ENCODE data around the gene CFB. TPM values are rescaled to one million over a fixed set of nuclear protein-coding genes. Genes with fewer than 3 reads are reported as not detected.

Gene CFB
- total and polyA plus RNA-seq, 9 of the 15 experiments (the other 6 are each of a cell fraction or from before 2014, with no cell fraction given), result 0.08 to 0.91 (median 0.22) TPM; not detected in 4

DNA sequence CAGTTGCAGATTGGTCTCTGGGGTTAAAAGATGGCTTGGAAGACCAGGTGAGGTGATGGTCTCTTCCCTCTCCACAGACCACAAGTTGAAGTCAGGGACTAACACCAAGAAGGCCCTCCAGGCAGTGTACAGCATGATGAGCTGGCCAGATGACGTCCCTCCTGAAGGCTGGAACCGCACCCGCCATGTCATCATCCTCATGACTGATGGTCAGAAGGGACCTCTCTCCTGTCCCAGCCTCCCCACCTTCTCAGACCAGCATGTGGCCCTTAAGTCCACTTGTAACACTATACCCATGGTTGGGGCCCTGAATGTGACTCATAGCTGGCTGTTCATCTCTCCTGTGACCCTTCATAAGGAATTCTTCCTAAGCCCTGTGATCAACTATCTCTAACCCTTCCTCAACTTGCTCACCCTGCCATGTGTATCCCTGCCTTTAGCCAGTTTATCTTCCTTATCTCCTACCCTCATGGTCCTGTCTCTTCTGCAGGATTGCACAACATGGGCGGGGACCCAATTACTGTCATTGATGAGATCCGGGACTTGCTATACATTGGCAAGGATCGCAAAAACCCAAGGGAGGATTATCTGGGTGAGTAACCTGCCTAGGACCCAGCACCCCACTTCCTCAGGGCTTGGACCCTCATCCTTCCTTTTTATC is 3.0 kb downstream of the CFB start (continued):
- TF ChIP-seq, protein P1, sequence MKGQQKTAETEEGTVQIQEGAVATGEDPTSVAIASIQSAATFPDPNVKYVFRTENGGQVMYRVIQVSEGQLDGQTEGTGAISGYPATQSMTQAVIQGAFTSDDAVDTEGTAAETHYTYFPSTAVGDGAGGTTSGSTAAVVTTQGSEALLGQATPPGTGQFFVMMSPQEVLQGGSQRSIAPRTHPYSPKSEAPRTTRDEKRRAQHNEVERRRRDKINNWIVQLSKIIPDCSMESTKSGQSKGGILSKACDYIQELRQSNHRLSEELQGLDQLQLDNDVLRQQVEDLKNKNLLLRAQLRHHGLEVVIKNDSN (CRISPR knock-in tag; IDR thresholded peaks at IDR 0.05), result peak; percentile 62
- TF ChIP-seq MEIS2 (IDR thresholded peaks at IDR 0.05; ENCODE audit: partially characterized antibody) (peak; percentile 94), POLR3G (IDR thresholded peaks at IDR 0.05; ENCODE audit: extremely low read depth, insufficient read length, insufficient replicate concordance) (no peak), TEAD1 (CRISPR knock-in tag; IDR thresholded peaks at IDR 0.05) (peak in 1 of 2 experiments; percentile 53; a peak in 1 of 4 replicates), ARID1B (IDR thresholded peaks at IDR 0.05) (peak; percentile 86), HINFP (tag; conservative IDR thresholded peaks at IDR 0.05; ENCODE audit: low read depth) (no peak), ZC3H8 (IDR thresholded peaks at IDR 0.05) (no peak), NR2F6 (CRISPR knock-in tag; IDR thresholded peaks at IDR 0.05) (no peak), PREB (CRISPR knock-in tag; IDR thresholded peaks at IDR 0.05) (no peak), ZNF778 (CRISPR knock-in tag; IDR thresholded peaks at IDR 0.05) (no peak), ZNF57 (CRISPR knock-in tag; IDR thresholded peaks at IDR 0.05) (no peak), TCF7L2 (IDR thresholded peaks at IDR 0.05; ENCODE audit: low read depth, low read length) (no peak), RBM39 (optimal IDR thresholded peaks at IDR 0.05; ENCODE audit: low read depth, low read length) (no peak), SAFB2 (IDR thresholded peaks at IDR 0.05; ENCODE audit: borderline replicate concordance, low read depth, low read length, severe bottlenecking) (no peak), RFX1 (IDR thresholded peaks at IDR 0.05) (no peak)
- TF ChIP-seq, protein P2, sequence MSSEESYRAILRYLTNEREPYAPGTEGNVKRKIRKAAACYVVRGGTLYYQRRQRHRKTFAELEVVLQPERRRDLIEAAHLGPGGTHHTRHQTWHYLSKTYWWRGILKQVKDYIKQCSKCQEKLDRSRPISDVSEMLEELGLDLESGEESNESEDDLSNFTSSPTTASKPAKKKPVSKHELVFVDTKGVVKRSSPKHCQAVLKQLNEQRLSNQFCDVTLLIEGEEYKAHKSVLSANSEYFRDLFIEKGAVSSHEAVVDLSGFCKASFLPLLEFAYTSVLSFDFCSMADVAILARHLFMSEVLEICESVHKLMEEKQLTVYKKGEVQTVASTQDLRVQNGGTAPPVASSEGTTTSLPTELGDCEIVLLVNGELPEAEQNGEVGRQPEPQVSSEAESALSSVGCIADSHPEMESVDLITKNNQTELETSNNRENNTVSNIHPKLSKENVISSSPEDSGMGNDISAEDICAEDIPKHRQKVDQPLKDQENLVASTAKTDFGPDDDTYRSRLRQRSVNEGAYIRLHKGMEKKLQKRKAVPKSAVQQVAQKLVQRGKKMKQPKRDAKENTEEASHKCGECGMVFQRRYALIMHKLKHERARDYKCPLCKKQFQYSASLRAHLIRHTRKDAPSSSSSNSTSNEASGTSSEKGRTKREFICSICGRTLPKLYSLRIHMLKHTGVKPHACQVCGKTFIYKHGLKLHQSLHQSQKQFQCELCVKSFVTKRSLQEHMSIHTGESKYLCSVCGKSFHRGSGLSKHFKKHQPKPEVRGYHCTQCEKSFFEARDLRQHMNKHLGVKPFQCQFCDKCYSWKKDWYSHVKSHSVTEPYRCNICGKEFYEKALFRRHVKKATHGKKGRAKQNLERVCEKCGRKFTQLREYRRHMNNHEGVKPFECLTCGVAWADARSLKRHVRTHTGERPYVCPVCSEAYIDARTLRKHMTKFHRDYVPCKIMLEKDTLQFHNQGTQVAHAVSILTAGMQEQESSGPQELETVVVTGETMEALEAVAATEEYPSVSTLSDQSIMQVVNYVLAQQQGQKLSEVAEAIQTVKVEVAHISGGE (CRISPR knock-in tag; IDR thresholded peaks at IDR 0.05), result peak in 1 of 3 experiments; percentile 39; a peak in 1 of 6 replicates
- TF ChIP-seq, protein P3, sequence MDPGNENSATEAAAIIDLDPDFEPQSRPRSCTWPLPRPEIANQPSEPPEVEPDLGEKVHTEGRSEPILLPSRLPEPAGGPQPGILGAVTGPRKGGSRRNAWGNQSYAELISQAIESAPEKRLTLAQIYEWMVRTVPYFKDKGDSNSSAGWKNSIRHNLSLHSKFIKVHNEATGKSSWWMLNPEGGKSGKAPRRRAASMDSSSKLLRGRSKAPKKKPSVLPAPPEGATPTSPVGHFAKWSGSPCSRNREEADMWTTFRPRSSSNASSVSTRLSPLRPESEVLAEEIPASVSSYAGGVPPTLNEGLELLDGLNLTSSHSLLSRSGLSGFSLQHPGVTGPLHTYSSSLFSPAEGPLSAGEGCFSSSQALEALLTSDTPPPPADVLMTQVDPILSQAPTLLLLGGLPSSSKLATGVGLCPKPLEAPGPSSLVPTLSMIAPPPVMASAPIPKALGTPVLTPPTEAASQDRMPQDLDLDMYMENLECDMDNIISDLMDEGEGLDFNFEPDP (CRISPR knock-in tag; IDR thresholded peaks at IDR 0.05), result no peak
- TF ChIP-seq, protein P4, sequence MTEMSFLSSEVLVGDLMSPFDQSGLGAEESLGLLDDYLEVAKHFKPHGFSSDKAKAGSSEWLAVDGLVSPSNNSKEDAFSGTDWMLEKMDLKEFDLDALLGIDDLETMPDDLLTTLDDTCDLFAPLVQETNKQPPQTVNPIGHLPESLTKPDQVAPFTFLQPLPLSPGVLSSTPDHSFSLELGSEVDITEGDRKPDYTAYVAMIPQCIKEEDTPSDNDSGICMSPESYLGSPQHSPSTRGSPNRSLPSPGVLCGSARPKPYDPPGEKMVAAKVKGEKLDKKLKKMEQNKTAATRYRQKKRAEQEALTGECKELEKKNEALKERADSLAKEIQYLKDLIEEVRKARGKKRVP (CRISPR knock-in tag; IDR thresholded peaks at IDR 0.05), result no peak
